ENCODE measurements around the gene SRPK2. TPM values are rescaled to one million over a fixed set of nuclear protein-coding genes. Genes with fewer than 3 reads are reported as not detected.

SRPK2 gene
- total and polyA plus RNA-seq, 2 of the 8 experiments (the other 6 are each of a cell fraction or from before 2014, with no cell fraction given) = 10.0 to 47.1 TPM

DNA sequence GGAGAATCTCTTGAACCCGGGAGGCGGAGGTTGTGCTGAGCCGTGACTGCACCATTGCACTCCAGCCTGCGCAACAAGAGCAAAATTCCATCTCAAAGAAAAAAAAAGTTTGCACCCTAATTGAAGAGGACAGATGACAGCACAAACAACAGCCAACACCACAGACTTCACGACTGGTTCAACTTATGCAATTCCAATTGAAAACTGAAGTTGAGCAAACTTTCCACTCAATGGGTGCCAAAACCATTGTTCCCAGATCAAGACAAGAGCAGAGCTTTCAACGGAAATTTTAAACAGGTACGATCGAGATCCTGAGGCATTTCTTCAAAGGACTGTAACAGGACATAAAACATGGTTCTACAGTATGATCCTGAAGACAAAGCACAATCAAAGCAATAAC is 225.0 kb downstream of the SRPK2 start:
- TF ChIP-seq E2F6 (IDR thresholded peaks at IDR 0.05) (no peak), CTCF (IDR thresholded peaks at IDR 0.05; ENCODE audit: control extremely low read depth in 1 of 3, insufficient read depth in 1 of 3, low read depth in 1 of 3, low read length in 3 of 3) (peak in 1 of 3 experiments; percentile 2; a peak in 1 of 4 replicates), SAP30 (IDR thresholded peaks at IDR 0.05; ENCODE audit: insufficient read depth, insufficient replicate concordance, low read length) (no peak)
- no peak overlapping the region for H3K23ac ChIP-seq (ENCODE audit: insufficient read length)
- H2BK5ac ChIP-seq (ENCODE audit: low read depth, low read length) = no peak overlapping the region
- no peaks in the 10 kb centered on the region for H3K79me2 ChIP-seq (ENCODE audit: control insufficient read depth in 1 of 2, insufficient read depth in 2 of 2, low read length in 2 of 2)
- H3K4me3 ChIP-seq (ENCODE audit: extremely low read depth in 1 of 4, insufficient read depth in 2 of 4, low read depth in 3 of 4, low read length in 4 of 4) = no peak overlapping the region
- no peak overlapping the region for H2AK5ac ChIP-seq (ENCODE audit: low read depth, low read length)
- no peaks in the 10 kb centered on the region for H3K27me3 ChIP-seq (replicated peaks in 1 of 4; ENCODE audit: control insufficient read depth in 3 of 4, extremely low read depth in 1 of 4, insufficient read depth in 3 of 4, low read length in 3 of 4)
- no peaks in the 10 kb centered on the region for H3K23me2 ChIP-seq (ENCODE audit: low read depth, low read length)
- no peak for FAIRE-seq
- H2BK20ac ChIP-seq (ENCODE audit: low read length) = no peak overlapping the region
- CTCF ChIA-PET (ENCODE audit: partially characterized antibody) = interaction anchor here (0.9 to 2.5 kb wide), 2 partner anchors 11 to 21 kb away, joined by 5 to 8 read pairs; no protein-coding TSS in a partner anchor
- no peak overlapping the region for H3K14ac ChIP-seq (ENCODE audit: insufficient read length)
- no peaks in the 10 kb centered on the region for H3K4me1 ChIP-seq (replicated peaks in 1 of 4; ENCODE audit: control insufficient read depth in 3 of 4, insufficient read depth in 4 of 4, low read length in 3 of 4)
- WGBS, 2 experiments (ENCODE audit: extremely low coverage in 1 of 2, insufficient coverage in 1 of 2, insufficient read length in 1 of 2, insufficient replicate concordance in 2 of 2, low coverage in 1 of 2, low lambda C conversion rate in 2 of 2, missing lambda C conversion rate in 1 of 2) = 91% methylated on average over 8 of the region's 8 CpGs; no CpG with 5 or more reads in 1 of the 2 experiments
- H3K56ac ChIP-seq (replicated peaks; ENCODE audit: insufficient read length, low read depth, low read length) = no peak overlapping the region
- no peak overlapping the region for H2BK120ac ChIP-seq (replicated peaks; ENCODE audit: low read depth, low read length)
- H4K20me1 ChIP-seq (replicated peaks in 1 of 2; ENCODE audit: control insufficient read depth in 1 of 2, insufficient read depth in 2 of 2, low read length in 2 of 2) = no peaks in the 10 kb centered on the region
- H3K9me3 ChIP-seq (ENCODE audit: insufficient read depth in 2 of 2, low read depth in 1 of 2, low read length in 1 of 2) = no peaks in the 10 kb centered on the region
- no peaks in the 10 kb centered on the region; the same call in 1 of the 2 replicates for H3K79me1 ChIP-seq (ENCODE audit: low read depth, low read length)
- H4K5ac ChIP-seq (ENCODE audit: insufficient read length, low read depth, low read length) = no peak overlapping the region
- no peak overlapping the region for H4K8ac ChIP-seq (ENCODE audit: extremely low read depth, insufficient read depth, low read length)
- H3K4ac ChIP-seq (replicated peaks; ENCODE audit: insufficient read length, low read depth, low read length) = no peak overlapping the region
- no peak overlapping the region for H2BK15ac ChIP-seq (ENCODE audit: low read length)
- H3K9ac ChIP-seq (replicated peaks in 1 of 4; ENCODE audit: extremely low read depth in 1 of 4, low read depth in 3 of 4, low read length in 3 of 4) = no peak overlapping the region
- peaks cover 2 to 32% (median 16%) of the 10 kb centered on the region in 4 experiments; a peak in 6 of 8 replicates for H3K36me3 ChIP-seq (ENCODE audit: control insufficient read depth in 2 of 4, insufficient read depth in 4 of 4, low read length in 3 of 4)
- no peak for DNase-seq (ENCODE audit: low read depth in 1 of 2, low spot score in 2 of 2)
- no peak overlapping the region for H2AFZ ChIP-seq (ENCODE audit: low read length)
- no peak overlapping the region for H2BK12ac ChIP-seq (ENCODE audit: low read depth, low read length)
- no peak overlapping the region for H4K91ac ChIP-seq (replicated peaks; ENCODE audit: insufficient read length, low read length)
- H3K18ac ChIP-seq (ENCODE audit: extremely low read depth, low read length) = no peak overlapping the region
- no peak overlapping the region for H3K4me2 ChIP-seq (ENCODE audit: insufficient read depth in 1 of 2, low read depth in 2 of 2, low read length in 2 of 2)
- no peak overlapping the region for H3K27ac ChIP-seq (ENCODE audit: low read depth, low read length)
- POLR2A ChIA-PET (ENCODE audit: partially characterized antibody) = no interaction called here
